ENCODE results near the gene EBNA1BP2. TPM values are rescaled to one million over a fixed set of nuclear protein-coding genes. Genes with fewer than 3 reads are reported as not detected.

Gene EBNA1BP2
- total RNA-seq: 118 and 127 TPM in 2 replicates

GRCh38 chr1:43171876-43172526 lies at the start of gene EBNA1BP2, which contains the start of gene CFAP57:
Gene EBNA1BP2, minus strand, starts transcription at chr1:43172290. Its CDS starts 172 bp downstream, at chr1:43172118.
Gene CFAP57, plus strand, starts transcription at chr1:43172330. Its CDS starts 424 bp downstream, at chr1:43172754.

Small RNA genes lying within 50 kb of the gene (small RNA-seq; reads per million reads assigned to genes)
- not detected for gene RNA5SP46 (ENCODE audit: low replicate concordance)

Other genes with a start within 250 kb of the EBNA1BP2 start
- 118 and 246 TPM in 2 replicates for gene SLC2A1, start 213.4 kb downstream of the EBNA1BP2 start, total RNA-seq
- gene CFAP57, start within 50 bp of the EBNA1BP2 start, total RNA-seq: 0.14 and 0.44 TPM in 2 replicates
- not detected in 2 replicates for gene TMEM125, start 97.7 kb upstream of the EBNA1BP2 start, total RNA-seq
- not detected in 2 replicates for gene C1orf210, start 113.3 kb upstream of the EBNA1BP2 start, total RNA-seq
- 0.57 TPM in 1 of 2 replicates, not detected in the other for gene TIE1, start 128.7 kb upstream of the EBNA1BP2 start, total RNA-seq
- gene MPL, start 165.5 kb upstream of the EBNA1BP2 start, total RNA-seq: 0.86 TPM in 1 of 2 replicates, not detected in the other
- gene CDC20, start 186.7 kb upstream of the EBNA1BP2 start, total RNA-seq: 3.7 and 179 TPM in 2 replicates
- 66.3 and 93.5 TPM in 2 replicates for gene ELOVL1, start 195.7 kb upstream of the EBNA1BP2 start, total RNA-seq
- 69.6 and 75.3 TPM in 2 replicates for gene MED8, start 217.5 kb upstream of the EBNA1BP2 start, total RNA-seq
- gene SZT2, start 217.6 kb upstream of the EBNA1BP2 start, total RNA-seq: 32.8 and 46.4 TPM in 2 replicates

All from placental pericyte (primary cell).